ENCODE data around the gene TSACC.

Gene TSACC

GRCh38 chr1:156338180-156338976, at the start of gene TSACC, which contains the start of gene CCT3:
Gene TSACC, plus strand, starts transcription at chr1:156338526. Its CDS starts 1,232 bp downstream, at chr1:156339758.
Gene CCT3, minus strand, starts transcription at chr1:156338292. Its CDS starts 108 bp downstream, at chr1:156338184.
- H3K36me3 ChIP-seq, result peaks cover 22% of the 10 kb centered on the region
- H3K4me1 ChIP-seq (ENCODE audit: control insufficient read depth in 1 of 2, insufficient read depth in 1 of 2, low read depth in 1 of 2, low read length in 1 of 2), result peaks cover 12 to 20% of the 10 kb centered on the region in 2 experiments
- peak within 1 kb of the TSS; percentile 81 for H3K27ac ChIP-seq
- H3K9me3 ChIP-seq, result no peaks in the 10 kb centered on the region
- peak; percentile 22 for TF ChIP-seq CTCF (IDR thresholded peaks at IDR 0.05)
- H3K4me3 ChIP-seq (ENCODE audit: low read depth in 1 of 2, low read length in 1 of 2), result peak within 1 kb of the TSS; percentile 93 to 99
- no peaks in the 10 kb centered on the region for H3K27me3 ChIP-seq

GRCh38 chr1:156289857-156290256, 48.5 kb upstream of the TSACC start:
- Histone ChIP-seq H3K4me3 (ENCODE audit: low read depth in 1 of 2, low read length in 1 of 2) (no peak overlapping the region), H3K27me3 (no peaks in the 10 kb centered on the region), H3K36me3 (peaks cover 65% of the 10 kb centered on the region), H3K4me1 (ENCODE audit: control insufficient read depth in 1 of 2, insufficient read depth in 1 of 2, low read depth in 1 of 2, low read length in 1 of 2) (peaks cover 23 to 26% of the 10 kb centered on the region in 2 experiments), H3K9me3 (no peaks in the 10 kb centered on the region), H3K27ac (no peak overlapping the region)
- TF ChIP-seq CTCF (IDR thresholded peaks at IDR 0.05), result no peak

- Histone ChIP-seq H3K4me1 (ENCODE audit: control insufficient read depth in 1 of 2, insufficient read depth in 1 of 2, low read depth in 1 of 2, low read length in 1 of 2) (peaks cover 27 to 33% of the 10 kb centered on the region in 2 experiments), H3K9me3 (no peaks in the 10 kb centered on the region), H3K27ac (peak overlapping the region; percentile 57), H3K27me3 (no peaks in the 10 kb centered on the region), H3K4me3 (ENCODE audit: low read depth in 1 of 2, low read length in 1 of 2) (peak overlapping the region; percentile 48 to 54), H3K36me3 (peaks cover 54% of the 10 kb centered on the region)
- no peak for TF ChIP-seq CTCF (IDR thresholded peaks at IDR 0.05)
Observed at GRCh38 chr1:156291226-156292061, 46.9 kb upstream of the TSACC start.

GRCh38 chr1:156293098-156293434, 45.3 kb upstream of the TSACC start:
- Histone ChIP-seq H3K27ac (no peak overlapping the region), H3K4me1 (ENCODE audit: control insufficient read depth in 1 of 2, insufficient read depth in 1 of 2, low read depth in 1 of 2, low read length in 1 of 2) (peaks cover 27 to 33% of the 10 kb centered on the region in 2 experiments), H3K4me3 (ENCODE audit: low read depth in 1 of 2, low read length in 1 of 2) (no peak overlapping the region), H3K9me3 (no peaks in the 10 kb centered on the region), H3K27me3 (no peaks in the 10 kb centered on the region), H3K36me3 (peaks cover 47% of the 10 kb centered on the region)
- TF ChIP-seq CTCF (IDR thresholded peaks at IDR 0.05), result no peak

- no peak for TF ChIP-seq CTCF (IDR thresholded peaks at IDR 0.05)
- Histone ChIP-seq H3K36me3 (peaks cover 40% of the 10 kb centered on the region), H3K27ac (no peak overlapping the region), H3K4me3 (ENCODE audit: low read depth in 1 of 2, low read length in 1 of 2) (no peak overlapping the region), H3K9me3 (no peaks in the 10 kb centered on the region), H3K4me1 (ENCODE audit: control insufficient read depth in 1 of 2, insufficient read depth in 1 of 2, low read depth in 1 of 2, low read length in 1 of 2) (peaks cover 27 to 33% of the 10 kb centered on the region in 2 experiments), H3K27me3 (no peaks in the 10 kb centered on the region)
Observed at GRCh38 chr1:156293895-156294294, 44.4 kb upstream of the TSACC start.
